HEK293 (cell line): ENCODE measurements around the gene PRKCE.
A peak's percentile ranks its signal among the peaks of the same experiment; 100 is the strongest.

Experiments used
- CTCF ChIA-PET: fragments of 350-600 bp; formaldehyde crosslinking; extraction: SDS; loops from one replicate; lab custom pipeline; 2021; ENCODE audit warnings: antibody characterized with exemption; lab: Yijun Ruan, JAX
- POLR2A ChIA-PET: fragments of 300-600 bp; formaldehyde crosslinking; extraction: SDS; loops from one replicate; lab custom pipeline; 2020; ENCODE audit warnings: antibody characterized with exemption, inconsistent platforms; lab: Yijun Ruan, JAX
- H3K27ac ChIP-seq: fragments of 200-500 bp; sonication (Bioruptor generic); 2 replicates; pipeline ENCODE4 v1.5.1; 2014; ENCODE audit warnings: low read depth, low read length, control low read depth, inconsistent platforms; ENCODE audit errors: extremely low read depth
- H3K36me3 ChIP-seq, 2 experiments: fragments of 200-500 bp in 1 of 2; sonication (Bioruptor generic) in 1 of 2; 1 replicate in 1 of 2; 2 replicates in 1 of 2; pipeline ENCODE4 v1.5.1; 2014 to 2017; ENCODE audit warnings: inconsistent platforms in 2 of 2, low read length in 2 of 2; ENCODE audit not compliant: control insufficient read depth in 2 of 2, insufficient read depth in 1 of 2
- H3K4me1 ChIP-seq: fragments of 200-500 bp; sonication (Bioruptor generic); 2 replicates; pipeline ENCODE4 v1.5.1; 2014; ENCODE audit warnings: mild to moderate bottlenecking, low read length, inconsistent platforms; ENCODE audit not compliant: control insufficient read depth, insufficient read depth
- H3K4me3 ChIP-seq: 2 replicates; pipeline ENCODE4 v1.5.1; 2011; ENCODE audit warnings: low read depth, mild to moderate bottlenecking, control low read depth, low read length, moderate library complexity
- H3K9me3 ChIP-seq: fragments of 200-500 bp; sonication (Bioruptor generic); 2 replicates; pipeline ENCODE4 v1.5.1; 2014; ENCODE audit warnings: low read depth, low read length, inconsistent platforms; ENCODE audit not compliant: control insufficient read depth, insufficient read depth
- GLI4 ChIP-seq: fragments of 450-650 bp; formaldehyde crosslinking; IDR thresholded peaks from 2 replicates; pipeline ENCODE4 v1.5.1; 2016; ENCODE audit warnings: missing biosample characterization, missing genetic modification characterization
- GLIS1 ChIP-seq: fragments of 450-650 bp; formaldehyde crosslinking; IDR thresholded peaks from 2 replicates; pipeline ENCODE4 v1.5.1; 2016; ENCODE audit warnings: missing biosample characterization, missing genetic modification characterization
- KLF8 ChIP-seq: fragments of 450-650 bp; formaldehyde crosslinking; IDR thresholded peaks from 2 replicates; pipeline ENCODE4 v1.5.1; 2016; ENCODE audit warnings: missing biosample characterization, missing genetic modification characterization
- SCRT2 ChIP-seq: fragments of 450-650 bp; formaldehyde crosslinking; IDR thresholded peaks from 2 replicates; pipeline ENCODE4 v1.5.1; 2016; ENCODE audit warnings: missing biosample characterization, missing genetic modification characterization
- SP7 ChIP-seq: fragments of 450-650 bp; formaldehyde crosslinking; IDR thresholded peaks from 2 replicates; pipeline ENCODE4 v1.5.1; 2016; ENCODE audit warnings: missing biosample characterization, missing genetic modification characterization
- YY2 ChIP-seq: fragments of 450-650 bp; formaldehyde crosslinking; IDR thresholded peaks from 2 replicates; pipeline ENCODE4 v1.5.1; 2016; ENCODE audit warnings: missing biosample characterization, missing genetic modification characterization
- ZBTB8A ChIP-seq: fragments of 450-650 bp; formaldehyde crosslinking; IDR thresholded peaks from 2 replicates; pipeline ENCODE4 v1.5.1; 2016; ENCODE audit warnings: missing biosample characterization, missing genetic modification characterization
- ZFP37 ChIP-seq: fragments of 450-650 bp; formaldehyde crosslinking; IDR thresholded peaks from 2 replicates; pipeline ENCODE4 v1.5.1; 2016; ENCODE audit warnings: missing biosample characterization, missing genetic modification characterization
- ZFP41 ChIP-seq: fragments of 450-650 bp; formaldehyde crosslinking; IDR thresholded peaks from 2 replicates; pipeline ENCODE4 v1.5.1; 2016; ENCODE audit warnings: missing biosample characterization, missing genetic modification characterization, borderline replicate concordance
- ZFP69B ChIP-seq: fragments of 450-650 bp; formaldehyde crosslinking; IDR thresholded peaks from 2 replicates; pipeline ENCODE4 v1.5.1; 2016; ENCODE audit warnings: missing biosample characterization, missing genetic modification characterization
- ZNF2 ChIP-seq: fragments of 450-650 bp; formaldehyde crosslinking; IDR thresholded peaks from 2 replicates; pipeline ENCODE4 v1.5.1; 2016; ENCODE audit warnings: missing biosample characterization, missing genetic modification characterization
- ZNF221 ChIP-seq: fragments of 450-650 bp; formaldehyde crosslinking; IDR thresholded peaks from 2 replicates; pipeline ENCODE4 v1.5.1; 2017; ENCODE audit warnings: missing biosample characterization, missing genetic modification characterization, borderline replicate concordance
- ZNF341 ChIP-seq: fragments of 450-650 bp; formaldehyde crosslinking; IDR thresholded peaks from 2 replicates; pipeline ENCODE4; 2016; ENCODE audit warnings: low read depth, missing biosample characterization, missing genetic modification characterization
- ZNF48 ChIP-seq: fragments of 450-650 bp; formaldehyde crosslinking; IDR thresholded peaks from 2 replicates; pipeline ENCODE4 v1.5.1; 2016; ENCODE audit warnings: missing biosample characterization, missing genetic modification characterization
- ZNF514 ChIP-seq: fragments of 450-650 bp; formaldehyde crosslinking; IDR thresholded peaks from 2 replicates; pipeline ENCODE4 v1.5.1; 2016; ENCODE audit warnings: missing biosample characterization, missing genetic modification characterization
- ZNF623 ChIP-seq: fragments of 450-650 bp; formaldehyde crosslinking; IDR thresholded peaks from 2 replicates; pipeline ENCODE4 v1.5.1; 2016; ENCODE audit warnings: missing biosample characterization, missing genetic modification characterization
- ZNF707 ChIP-seq: fragments of 450-650 bp; formaldehyde crosslinking; IDR thresholded peaks from 2 replicates; pipeline ENCODE4 v1.5.1; 2016; ENCODE audit warnings: missing biosample characterization, missing genetic modification characterization
- TF ChIP-seq, protein P1 (sequence below): fragments of 450-650 bp; IDR thresholded peaks from 2 replicates; pipeline ENCODE4 v1.5.1; 2018; ENCODE audit warnings: missing biosample characterization, mild to moderate bottlenecking, missing genetic modification characterization
- TF ChIP-seq, protein P2 (sequence below): fragments of 450-650 bp; formaldehyde crosslinking; IDR thresholded peaks from 2 replicates; pipeline ENCODE4 v1.5.1; 2016; ENCODE audit warnings: missing biosample characterization, missing genetic modification characterization
- TF ChIP-seq, protein P3 (sequence below): fragments of 450-650 bp; formaldehyde crosslinking; optimal IDR thresholded peaks from 2 replicates; pipeline ENCODE3; 2016; ENCODE audit warnings: missing biosample characterization, mild to moderate bottlenecking, missing genetic modification characterization
- TF ChIP-seq, protein P4 (sequence below): fragments of 450-650 bp; formaldehyde crosslinking; IDR thresholded peaks from 2 replicates; pipeline ENCODE4 v1.5.1; 2016; ENCODE audit warnings: missing biosample characterization, missing genetic modification characterization
- TF ChIP-seq, protein P5 (sequence below): fragments of 450-650 bp; formaldehyde crosslinking; IDR thresholded peaks from 2 replicates; pipeline ENCODE4 v1.5.1; 2017; ENCODE audit warnings: missing biosample characterization, mild to moderate bottlenecking, missing genetic modification characterization, moderate library complexity
- TF ChIP-seq, protein P6 (sequence below): fragments of 450-650 bp; formaldehyde crosslinking; IDR thresholded peaks from 2 replicates; pipeline ENCODE4 v1.5.0; 2017; ENCODE audit warnings: missing biosample characterization, missing genetic modification characterization, borderline replicate concordance
- TF ChIP-seq, protein P7 (sequence below): fragments of 450-650 bp; formaldehyde crosslinking; IDR thresholded peaks from 2 replicates; pipeline ENCODE4 v1.5.1; 2016; ENCODE audit warnings: missing biosample characterization, missing genetic modification characterization
- TF ChIP-seq, protein P8 (sequence below): fragments of 450-650 bp; formaldehyde crosslinking; IDR thresholded peaks from 2 replicates; pipeline ENCODE4 v1.5.1; 2016; ENCODE audit warnings: missing biosample characterization, missing genetic modification characterization

The PRKCE gene

DNA sequence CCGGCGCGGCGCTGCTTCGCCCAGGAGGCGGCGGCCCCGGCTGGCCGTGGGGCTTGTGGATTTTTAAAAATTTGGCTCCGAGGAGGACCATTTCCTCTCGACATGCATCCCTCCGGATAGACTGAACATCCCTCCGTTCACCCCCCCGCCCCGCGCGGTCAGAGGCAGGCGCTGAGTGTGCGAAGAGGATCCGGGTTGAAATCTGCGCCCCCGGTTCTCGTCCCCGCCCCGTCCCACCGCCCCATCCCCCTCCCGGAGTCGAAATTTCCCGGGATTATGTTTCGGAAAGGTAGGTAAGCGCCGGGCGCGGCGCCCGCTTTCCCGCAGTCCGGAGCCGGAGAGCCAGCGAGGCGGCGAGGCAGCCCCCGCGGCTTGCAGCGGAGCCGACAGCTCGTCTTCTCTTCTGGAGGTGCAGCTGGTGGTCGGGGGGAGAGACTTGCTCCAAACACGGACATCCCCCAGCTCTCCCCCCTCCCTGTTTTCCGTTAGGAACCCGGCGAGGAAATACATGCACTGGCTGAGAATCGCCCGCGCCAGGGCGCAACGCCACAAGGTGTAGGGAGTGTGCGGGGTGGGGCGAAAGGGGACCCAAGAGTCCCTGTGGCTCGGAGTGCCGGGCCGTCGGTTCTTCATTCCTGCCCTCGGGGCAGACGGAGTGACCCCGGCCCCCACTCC lies at the start of gene PRKCE:
Gene PRKCE, plus strand, starts transcription at position 261 of the 675 bp plus-strand sequence.
- H3K27ac ChIP-seq = peak within 1 kb of the TSS; percentile 96
- H3K9me3 ChIP-seq = no peaks in the 10 kb centered on the region
- CTCF ChIA-PET = interaction anchor here (1.2 kb wide), 1 partner anchor 287 kb away, joined by 3 read pairs; no protein-coding TSS in a partner anchor
- POLR2A ChIA-PET = interaction anchor here (0.7 to 1.3 kb wide), 3 partner anchors 10 to 207 kb away, joined by 3 to 8 read pairs (median 5); partner anchors contain the start of gene SRBD1
- H3K36me3 ChIP-seq = no peaks in the 10 kb centered on the region
- peak within 1 kb of the TSS; percentile 75 for H3K4me3 ChIP-seq
- H3K4me1 ChIP-seq = peaks cover 23% of the 10 kb centered on the region
- TF ChIP-seq ZNF2 (tag by site-specific recombination) = no peak
- TF ChIP-seq SP7 (tag by site-specific recombination) = no peak
- TF ChIP-seq, protein P1, sequence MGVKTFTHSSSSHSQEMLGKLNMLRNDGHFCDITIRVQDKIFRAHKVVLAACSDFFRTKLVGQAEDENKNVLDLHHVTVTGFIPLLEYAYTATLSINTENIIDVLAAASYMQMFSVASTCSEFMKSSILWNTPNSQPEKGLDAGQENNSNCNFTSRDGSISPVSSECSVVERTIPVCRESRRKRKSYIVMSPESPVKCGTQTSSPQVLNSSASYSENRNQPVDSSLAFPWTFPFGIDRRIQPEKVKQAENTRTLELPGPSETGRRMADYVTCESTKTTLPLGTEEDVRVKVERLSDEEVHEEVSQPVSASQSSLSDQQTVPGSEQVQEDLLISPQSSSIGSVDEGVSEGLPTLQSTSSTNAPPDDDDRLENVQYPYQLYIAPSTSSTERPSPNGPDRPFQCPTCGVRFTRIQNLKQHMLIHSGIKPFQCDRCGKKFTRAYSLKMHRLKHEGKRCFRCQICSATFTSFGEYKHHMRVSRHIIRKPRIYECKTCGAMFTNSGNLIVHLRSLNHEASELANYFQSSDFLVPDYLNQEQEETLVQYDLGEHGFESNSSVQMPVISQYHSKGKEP = no peak
- no peak for TF ChIP-seq GLI4 (tag by site-specific recombination)
- no peak for TF ChIP-seq SCRT2
- no peak for TF ChIP-seq ZNF48
- TF ChIP-seq ZBTB8A (tag by site-specific recombination) = peak; percentile 82
- TF ChIP-seq, protein P2, sequence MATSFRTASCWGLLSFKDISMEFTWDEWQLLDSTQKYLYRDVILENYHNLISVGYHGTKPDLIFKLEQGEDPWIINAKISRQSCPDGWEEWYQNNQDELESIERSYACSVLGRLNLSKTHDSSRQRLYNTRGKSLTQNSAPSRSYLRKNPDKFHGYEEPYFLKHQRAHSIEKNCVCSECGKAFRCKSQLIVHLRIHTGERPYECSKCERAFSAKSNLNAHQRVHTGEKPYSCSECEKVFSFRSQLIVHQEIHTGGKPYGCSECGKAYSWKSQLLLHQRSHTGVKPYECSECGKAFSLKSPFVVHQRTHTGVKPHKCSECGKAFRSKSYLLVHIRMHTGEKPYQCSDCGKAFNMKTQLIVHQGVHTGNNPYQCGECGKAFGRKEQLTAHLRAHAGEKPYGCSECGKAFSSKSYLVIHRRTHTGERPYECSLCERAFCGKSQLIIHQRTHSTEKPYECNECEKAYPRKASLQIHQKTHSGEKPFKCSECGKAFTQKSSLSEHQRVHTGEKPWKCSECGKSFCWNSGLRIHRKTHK (tag by site-specific recombination) = no peak
- TF ChIP-seq GLIS1 (tag by site-specific recombination) = no peak
- TF ChIP-seq ZFP37 (tag by site-specific recombination) = no peak
- no peak for TF ChIP-seq ZNF623 (tag by site-specific recombination)
- TF ChIP-seq ZNF514 (tag by site-specific recombination) = no peak
- TF ChIP-seq KLF8 (tag by site-specific recombination) = 0 out of 2 replicates have a peak, but pooled peaks have one; percentile 15
- TF ChIP-seq, protein P3, sequence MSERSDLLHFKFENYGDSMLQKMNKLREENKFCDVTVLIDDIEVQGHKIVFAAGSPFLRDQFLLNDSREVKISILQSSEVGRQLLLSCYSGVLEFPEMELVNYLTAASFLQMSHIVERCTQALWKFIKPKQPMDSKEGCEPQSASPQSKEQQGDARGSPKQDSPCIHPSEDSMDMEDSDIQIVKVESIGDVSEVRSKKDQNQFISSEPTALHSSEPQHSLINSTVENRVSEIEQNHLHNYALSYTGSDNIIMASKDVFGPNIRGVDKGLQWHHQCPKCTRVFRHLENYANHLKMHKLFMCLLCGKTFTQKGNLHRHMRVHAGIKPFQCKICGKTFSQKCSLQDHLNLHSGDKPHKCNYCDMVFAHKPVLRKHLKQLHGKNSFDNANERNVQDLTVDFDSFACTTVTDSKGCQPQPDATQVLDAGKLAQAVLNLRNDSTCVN (tag by site-specific recombination) = no peak
- TF ChIP-seq, protein P4, sequence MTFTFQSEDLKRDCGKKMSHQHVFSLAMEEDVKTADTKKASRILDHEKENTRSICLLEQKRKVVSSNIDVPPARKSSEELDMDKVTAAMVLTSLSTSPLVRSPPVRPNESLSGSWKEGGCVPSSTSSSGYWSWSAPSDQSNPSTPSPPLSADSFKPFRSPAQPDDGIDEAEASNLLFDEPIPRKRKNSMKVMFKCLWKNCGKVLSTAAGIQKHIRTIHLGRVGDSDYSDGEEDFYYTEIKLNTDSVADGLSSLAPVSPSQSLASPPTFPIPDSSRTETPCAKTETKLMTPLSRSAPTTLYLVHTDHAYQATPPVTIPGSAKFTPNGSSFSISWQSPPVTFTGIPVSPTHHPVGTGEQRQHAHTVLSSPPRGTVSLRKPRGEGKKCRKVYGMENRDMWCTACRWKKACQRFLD (tag by site-specific recombination) = no peak
- TF ChIP-seq YY2 (tag by site-specific recombination) = no peak
- no peak for TF ChIP-seq ZNF707 (tag by site-specific recombination)
- TF ChIP-seq ZNF221 = no peak
- TF ChIP-seq, protein P5, sequence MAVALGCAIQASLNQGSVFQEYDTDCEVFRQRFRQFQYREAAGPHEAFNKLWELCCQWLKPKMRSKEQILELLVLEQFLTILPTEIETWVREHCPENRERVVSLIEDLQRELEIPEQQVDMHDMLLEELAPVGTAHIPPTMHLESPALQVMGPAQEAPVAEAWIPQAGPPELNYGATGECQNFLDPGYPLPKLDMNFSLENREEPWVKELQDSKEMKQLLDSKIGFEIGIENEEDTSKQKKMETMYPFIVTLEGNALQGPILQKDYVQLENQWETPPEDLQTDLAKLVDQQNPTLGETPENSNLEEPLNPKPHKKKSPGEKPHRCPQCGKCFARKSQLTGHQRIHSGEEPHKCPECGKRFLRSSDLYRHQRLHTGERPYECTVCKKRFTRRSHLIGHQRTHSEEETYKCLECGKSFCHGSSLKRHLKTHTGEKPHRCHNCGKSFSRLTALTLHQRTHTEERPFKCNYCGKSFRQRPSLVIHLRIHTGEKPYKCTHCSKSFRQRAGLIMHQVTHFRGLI (tag by site-specific recombination) = no peak
- TF ChIP-seq, protein P6, sequence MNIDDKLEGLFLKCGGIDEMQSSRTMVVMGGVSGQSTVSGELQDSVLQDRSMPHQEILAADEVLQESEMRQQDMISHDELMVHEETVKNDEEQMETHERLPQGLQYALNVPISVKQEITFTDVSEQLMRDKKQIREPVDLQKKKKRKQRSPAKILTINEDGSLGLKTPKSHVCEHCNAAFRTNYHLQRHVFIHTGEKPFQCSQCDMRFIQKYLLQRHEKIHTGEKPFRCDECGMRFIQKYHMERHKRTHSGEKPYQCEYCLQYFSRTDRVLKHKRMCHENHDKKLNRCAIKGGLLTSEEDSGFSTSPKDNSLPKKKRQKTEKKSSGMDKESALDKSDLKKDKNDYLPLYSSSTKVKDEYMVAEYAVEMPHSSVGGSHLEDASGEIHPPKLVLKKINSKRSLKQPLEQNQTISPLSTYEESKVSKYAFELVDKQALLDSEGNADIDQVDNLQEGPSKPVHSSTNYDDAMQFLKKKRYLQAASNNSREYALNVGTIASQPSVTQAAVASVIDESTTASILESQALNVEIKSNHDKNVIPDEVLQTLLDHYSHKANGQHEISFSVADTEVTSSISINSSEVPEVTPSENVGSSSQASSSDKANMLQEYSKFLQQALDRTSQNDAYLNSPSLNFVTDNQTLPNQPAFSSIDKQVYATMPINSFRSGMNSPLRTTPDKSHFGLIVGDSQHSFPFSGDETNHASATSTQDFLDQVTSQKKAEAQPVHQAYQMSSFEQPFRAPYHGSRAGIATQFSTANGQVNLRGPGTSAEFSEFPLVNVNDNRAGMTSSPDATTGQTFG (tag by site-specific recombination) = no peak
- TF ChIP-seq, protein P7, sequence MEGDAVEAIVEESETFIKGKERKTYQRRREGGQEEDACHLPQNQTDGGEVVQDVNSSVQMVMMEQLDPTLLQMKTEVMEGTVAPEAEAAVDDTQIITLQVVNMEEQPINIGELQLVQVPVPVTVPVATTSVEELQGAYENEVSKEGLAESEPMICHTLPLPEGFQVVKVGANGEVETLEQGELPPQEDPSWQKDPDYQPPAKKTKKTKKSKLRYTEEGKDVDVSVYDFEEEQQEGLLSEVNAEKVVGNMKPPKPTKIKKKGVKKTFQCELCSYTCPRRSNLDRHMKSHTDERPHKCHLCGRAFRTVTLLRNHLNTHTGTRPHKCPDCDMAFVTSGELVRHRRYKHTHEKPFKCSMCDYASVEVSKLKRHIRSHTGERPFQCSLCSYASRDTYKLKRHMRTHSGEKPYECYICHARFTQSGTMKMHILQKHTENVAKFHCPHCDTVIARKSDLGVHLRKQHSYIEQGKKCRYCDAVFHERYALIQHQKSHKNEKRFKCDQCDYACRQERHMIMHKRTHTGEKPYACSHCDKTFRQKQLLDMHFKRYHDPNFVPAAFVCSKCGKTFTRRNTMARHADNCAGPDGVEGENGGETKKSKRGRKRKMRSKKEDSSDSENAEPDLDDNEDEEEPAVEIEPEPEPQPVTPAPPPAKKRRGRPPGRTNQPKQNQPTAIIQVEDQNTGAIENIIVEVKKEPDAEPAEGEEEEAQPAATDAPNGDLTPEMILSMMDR (tag by site-specific recombination) = no peak
- no peak for TF ChIP-seq ZFP69B (tag by site-specific recombination)
- no peak for TF ChIP-seq ZFP41 (tag by site-specific recombination)
- TF ChIP-seq, protein P8, sequence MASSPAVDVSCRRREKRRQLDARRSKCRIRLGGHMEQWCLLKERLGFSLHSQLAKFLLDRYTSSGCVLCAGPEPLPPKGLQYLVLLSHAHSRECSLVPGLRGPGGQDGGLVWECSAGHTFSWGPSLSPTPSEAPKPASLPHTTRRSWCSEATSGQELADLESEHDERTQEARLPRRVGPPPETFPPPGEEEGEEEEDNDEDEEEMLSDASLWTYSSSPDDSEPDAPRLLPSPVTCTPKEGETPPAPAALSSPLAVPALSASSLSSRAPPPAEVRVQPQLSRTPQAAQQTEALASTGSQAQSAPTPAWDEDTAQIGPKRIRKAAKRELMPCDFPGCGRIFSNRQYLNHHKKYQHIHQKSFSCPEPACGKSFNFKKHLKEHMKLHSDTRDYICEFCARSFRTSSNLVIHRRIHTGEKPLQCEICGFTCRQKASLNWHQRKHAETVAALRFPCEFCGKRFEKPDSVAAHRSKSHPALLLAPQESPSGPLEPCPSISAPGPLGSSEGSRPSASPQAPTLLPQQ (tag by site-specific recombination) = no peak
- 0 out of 2 replicates have a peak, but pooled peaks have one; percentile 14 for TF ChIP-seq ZNF341 (tag by site-specific recombination)
